Measurements from ENCODE around the gene CACNA2D1.

DNA sequence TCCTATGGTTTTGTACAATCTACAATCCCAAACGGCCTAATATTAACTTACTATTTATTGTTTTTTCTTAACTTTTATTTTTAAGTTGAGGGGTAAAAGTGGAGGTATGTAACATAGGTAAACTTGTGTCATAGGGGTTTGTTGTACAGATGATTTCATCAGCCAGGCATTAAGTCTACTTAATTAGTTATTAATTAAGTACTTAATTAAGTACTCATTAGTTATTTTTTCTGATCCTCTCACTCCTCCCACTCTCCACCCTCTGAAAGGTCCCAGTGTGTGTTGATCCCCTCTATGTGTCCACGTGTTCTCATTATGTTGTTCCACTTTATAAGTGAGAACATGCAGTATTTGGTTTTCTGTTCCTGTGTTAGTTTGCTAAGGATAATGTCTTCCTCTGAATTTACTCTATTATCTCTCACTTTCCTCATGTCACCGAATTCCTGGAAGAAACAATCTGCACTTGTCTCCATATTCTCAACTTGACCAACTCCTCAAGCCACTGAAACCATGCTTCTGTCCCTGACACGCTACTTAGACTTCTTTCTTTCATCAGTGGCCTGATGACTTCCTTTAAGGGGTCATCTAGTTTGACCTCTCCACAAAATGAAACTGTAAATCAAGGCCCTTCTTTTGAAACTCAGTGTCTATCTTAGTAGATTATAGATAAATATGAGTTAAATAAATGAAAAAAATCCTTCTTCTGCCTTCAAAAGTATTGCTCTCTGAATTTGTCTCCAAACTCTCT lies 9.1 kb downstream of the CACNA2D1 start:
- TF ChIP-seq, protein P1, sequence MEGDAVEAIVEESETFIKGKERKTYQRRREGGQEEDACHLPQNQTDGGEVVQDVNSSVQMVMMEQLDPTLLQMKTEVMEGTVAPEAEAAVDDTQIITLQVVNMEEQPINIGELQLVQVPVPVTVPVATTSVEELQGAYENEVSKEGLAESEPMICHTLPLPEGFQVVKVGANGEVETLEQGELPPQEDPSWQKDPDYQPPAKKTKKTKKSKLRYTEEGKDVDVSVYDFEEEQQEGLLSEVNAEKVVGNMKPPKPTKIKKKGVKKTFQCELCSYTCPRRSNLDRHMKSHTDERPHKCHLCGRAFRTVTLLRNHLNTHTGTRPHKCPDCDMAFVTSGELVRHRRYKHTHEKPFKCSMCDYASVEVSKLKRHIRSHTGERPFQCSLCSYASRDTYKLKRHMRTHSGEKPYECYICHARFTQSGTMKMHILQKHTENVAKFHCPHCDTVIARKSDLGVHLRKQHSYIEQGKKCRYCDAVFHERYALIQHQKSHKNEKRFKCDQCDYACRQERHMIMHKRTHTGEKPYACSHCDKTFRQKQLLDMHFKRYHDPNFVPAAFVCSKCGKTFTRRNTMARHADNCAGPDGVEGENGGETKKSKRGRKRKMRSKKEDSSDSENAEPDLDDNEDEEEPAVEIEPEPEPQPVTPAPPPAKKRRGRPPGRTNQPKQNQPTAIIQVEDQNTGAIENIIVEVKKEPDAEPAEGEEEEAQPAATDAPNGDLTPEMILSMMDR (IDR thresholded peaks at IDR 0.05), result no peak
- no peak for TF ChIP-seq POLR2A (IDR thresholded peaks at IDR 0.05)
